Epithelial cell of proximal tubule (primary cell): ENCODE data around the gene CDKN2B. TPM values are rescaled to one million over a fixed set of nuclear protein-coding genes. Genes with fewer than 3 reads are reported as not detected.

Experiments
- DNase-seq: peaks from one replicate; pipeline ENCODE4 v3.0.0-alpha.2; 2011; ENCODE audit warnings: low read depth
- H3K4me3 ChIP-seq: 2 replicates; pipeline ENCODE4 v1.5.1; 2011; ENCODE audit warnings: low read depth, mild to moderate bottlenecking, low read length
- total RNA-seq: library from RNA; depleted of rRNA; stranded (reverse); fragments of >200 nt; gene quantifications from 2 replicates; pipeline ENCODE4 v1.2.3, GENCODE V29; 2015
- TF ChIP-seq, protein P1 (sequence below): conservative IDR thresholded peaks from 2 replicates; pipeline ENCODE4 v1.5.1; 2012; ENCODE audit warnings: low read depth, mild to moderate bottlenecking, low read length

Gene CDKN2B
- total RNA-seq, 1 donor from 2014 or later, result 25.9 TPM

DNA sequence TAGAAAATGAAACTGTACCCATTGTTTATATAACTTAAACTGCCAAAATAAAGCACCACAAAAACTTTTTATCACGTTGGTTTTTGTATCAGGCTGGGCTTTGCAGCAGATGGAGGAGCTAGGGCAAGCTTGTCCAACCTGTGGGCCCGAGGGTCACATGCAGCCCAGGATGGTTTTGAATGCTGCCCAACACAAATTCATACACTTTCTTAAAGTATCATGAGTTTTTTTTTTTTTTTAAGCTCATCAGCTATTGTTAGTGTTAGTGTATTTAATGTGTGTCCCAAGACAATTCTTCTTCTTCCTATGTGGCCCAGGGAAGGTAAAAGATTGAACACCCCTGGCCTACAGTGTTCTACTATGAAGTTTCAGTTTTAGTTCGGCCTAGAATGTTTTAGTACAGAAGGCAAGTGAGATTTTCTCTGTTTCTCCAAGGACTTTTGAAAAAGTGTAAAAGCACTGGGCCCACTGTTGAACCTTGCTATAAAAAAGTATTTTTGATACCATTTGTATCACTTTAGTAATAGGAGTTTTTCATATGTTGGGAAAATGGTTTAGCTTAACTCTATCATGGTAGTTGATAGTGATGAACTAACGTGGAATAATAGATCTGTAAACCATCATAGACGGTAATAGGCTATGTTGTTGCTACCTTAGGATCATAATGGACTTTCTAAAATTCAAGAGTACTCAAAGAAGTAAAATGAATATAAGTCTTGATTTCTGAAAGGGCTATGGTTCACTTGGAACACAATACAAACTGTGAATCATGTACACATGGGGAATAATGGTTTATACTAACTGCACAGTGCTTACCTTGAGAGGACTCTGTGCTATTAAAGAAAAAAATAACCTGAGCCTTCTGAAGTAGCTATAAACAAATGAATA lies 17.8 kb downstream of the CDKN2B start:
- TF ChIP-seq, protein P1, sequence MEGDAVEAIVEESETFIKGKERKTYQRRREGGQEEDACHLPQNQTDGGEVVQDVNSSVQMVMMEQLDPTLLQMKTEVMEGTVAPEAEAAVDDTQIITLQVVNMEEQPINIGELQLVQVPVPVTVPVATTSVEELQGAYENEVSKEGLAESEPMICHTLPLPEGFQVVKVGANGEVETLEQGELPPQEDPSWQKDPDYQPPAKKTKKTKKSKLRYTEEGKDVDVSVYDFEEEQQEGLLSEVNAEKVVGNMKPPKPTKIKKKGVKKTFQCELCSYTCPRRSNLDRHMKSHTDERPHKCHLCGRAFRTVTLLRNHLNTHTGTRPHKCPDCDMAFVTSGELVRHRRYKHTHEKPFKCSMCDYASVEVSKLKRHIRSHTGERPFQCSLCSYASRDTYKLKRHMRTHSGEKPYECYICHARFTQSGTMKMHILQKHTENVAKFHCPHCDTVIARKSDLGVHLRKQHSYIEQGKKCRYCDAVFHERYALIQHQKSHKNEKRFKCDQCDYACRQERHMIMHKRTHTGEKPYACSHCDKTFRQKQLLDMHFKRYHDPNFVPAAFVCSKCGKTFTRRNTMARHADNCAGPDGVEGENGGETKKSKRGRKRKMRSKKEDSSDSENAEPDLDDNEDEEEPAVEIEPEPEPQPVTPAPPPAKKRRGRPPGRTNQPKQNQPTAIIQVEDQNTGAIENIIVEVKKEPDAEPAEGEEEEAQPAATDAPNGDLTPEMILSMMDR, result no peak
- DNase-seq, result no peak
- peak overlapping the region; percentile 21 for H3K4me3 ChIP-seq

DNA sequence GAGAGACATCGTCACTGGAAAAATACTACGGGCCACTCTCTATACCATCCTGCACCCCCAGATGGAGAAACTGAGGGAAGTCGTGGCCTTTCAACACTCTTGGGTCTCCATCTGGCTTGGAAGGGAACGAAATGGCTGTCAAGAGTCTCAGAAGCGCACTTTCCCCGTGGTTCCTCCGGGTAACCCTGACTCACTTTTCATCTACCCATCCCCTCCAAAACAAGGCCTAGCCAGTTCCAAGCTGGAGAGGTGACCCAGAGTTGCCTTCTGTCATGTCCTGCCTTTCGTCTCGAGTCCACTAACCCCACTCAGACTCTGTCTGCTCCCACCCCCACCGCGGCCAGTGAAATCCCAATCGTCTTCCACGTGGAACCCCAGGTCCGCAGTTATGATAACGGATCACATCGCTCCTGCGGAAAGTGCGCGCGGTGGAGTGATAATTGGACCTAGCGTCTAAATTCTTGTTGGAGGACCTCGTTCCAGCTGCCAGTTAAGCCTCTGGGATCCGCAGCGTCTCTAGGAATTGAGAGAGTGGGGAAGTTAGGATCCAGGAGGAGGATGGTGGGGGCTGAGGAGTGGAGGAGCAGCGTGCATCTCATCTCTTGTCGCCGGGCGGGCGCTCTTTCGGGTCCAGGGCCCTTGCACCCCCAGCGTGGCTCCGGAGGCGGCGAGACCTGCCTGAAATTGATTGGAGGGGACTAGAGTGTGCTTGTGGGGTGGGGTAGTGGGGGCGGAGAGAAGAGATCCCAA lies 19.5 kb downstream of the CDKN2B start:
- DNase-seq, result no peak
- peak overlapping the region; percentile 16 for H3K4me3 ChIP-seq
- TF ChIP-seq, protein P1, result no peak

DNA sequence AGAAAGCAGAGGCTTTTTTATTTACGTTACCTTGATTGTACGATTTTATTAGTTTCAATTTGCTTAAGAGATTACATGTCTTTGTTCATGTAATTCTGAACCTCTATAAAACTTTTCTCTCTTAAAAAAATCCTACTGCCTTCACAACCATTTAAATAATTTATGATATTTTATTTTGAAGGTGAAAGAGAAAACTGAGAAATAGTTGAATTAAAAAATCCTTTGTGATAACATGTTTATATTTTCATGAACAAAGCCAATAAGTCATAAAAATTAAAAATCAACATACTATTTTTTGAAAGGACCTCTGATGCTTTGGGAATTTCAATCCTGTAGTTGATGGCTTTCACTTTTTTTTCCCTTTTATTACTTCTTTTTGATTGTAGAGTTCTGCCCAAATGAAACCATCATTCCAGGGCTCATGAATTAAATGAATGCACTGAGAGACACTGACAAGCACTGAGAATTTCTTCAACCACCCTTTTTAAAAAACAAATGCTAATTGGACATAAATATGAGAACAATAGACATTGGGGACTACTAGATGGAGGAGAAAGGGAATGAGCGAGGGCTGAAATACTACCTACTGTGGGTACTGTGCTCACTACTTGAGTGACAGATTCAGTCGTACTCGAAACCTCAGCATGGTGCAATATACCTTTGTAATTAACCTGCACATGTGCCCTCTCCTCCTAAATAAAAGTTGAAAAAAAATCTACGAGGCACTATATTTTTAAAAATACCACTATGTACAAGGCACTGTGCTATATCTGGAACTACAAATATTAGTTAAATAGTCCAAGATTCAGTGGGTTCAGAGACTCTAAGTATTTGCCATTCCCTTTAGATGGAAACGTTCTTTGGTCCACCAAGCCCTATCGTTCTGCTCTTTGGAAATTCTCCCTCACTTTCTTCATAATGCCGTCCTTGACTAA lies 20.8 kb downstream of the CDKN2B start:
- TF ChIP-seq, protein P1, result no peak
- H3K4me3 ChIP-seq, result no peak overlapping the region
- DNase-seq, result no peak

DNA sequence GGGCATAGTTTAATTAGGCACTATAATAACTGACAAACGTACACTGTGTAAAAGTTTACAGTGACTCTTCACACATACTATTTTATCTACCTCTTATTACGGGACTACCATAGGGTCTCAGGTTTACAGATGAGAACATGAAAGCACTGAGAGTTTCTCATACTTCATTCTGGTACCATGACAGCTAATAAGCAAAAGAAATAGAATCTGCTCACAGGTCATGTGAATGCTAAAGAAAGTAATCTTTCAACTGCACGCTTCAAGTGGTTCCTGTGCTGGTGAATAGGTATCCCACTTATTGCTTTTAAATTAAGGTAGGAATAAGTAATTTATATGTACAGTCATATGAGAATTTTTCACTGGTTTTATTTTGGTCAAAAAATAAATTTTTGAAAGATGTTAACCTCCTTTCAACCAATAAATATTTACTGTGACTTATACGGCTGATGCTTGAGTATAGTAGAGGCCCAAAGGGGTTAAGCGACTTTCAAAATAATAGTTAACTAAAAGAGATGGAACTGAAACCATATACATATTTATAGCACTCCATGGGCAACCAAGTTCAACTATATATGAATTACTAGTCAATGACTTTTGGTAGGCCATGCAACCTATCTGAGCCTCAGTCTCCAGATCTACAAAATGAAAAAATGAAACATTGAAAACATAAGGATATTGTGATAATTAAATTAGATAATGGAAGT lies 23.0 kb downstream of the CDKN2B start:
- TF ChIP-seq, protein P1, result no peak
- no peak for DNase-seq
- no peak overlapping the region for H3K4me3 ChIP-seq

DNA sequence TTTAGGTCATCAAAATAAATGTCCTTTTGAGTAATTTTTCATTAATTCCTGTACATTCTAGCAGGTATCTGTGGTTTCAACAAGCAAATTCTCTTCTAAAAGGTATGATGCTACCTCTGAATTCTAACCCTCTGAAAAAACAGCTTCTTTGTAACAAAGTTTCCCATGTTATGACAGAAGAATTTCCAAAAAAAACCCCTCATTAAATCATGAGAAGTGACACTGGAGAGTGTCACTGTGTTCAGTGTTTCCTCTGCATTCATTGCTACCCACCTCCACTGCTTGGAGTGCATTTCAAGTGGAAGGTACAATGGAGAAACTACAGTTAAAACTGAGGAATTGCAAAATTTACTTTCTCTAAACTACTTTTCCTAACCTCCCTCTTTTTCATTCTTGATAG lies 25.0 kb downstream of the CDKN2B start:
- TF ChIP-seq, protein P1, result no peak
- H3K4me3 ChIP-seq, result no peak overlapping the region
- no peak for DNase-seq

DNA sequence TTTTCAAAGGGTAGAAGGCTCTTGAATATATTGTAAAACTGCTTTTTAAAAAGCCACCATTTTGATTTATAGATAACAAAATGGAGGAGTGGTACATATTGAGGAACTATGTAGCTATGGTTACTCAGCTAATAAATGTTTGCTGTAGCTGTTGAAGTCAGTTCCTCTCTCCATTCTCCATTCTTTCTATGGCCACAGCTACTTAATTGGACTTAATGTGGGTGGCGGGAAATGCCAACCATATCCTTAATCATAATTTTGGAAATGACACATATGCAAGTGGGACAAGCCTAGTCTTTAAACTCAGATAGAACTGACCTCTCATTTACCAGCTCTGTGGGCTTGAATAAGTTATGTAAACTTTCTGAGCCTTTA lies 25.6 kb downstream of the CDKN2B start:
- DNase-seq, result no peak
- TF ChIP-seq, protein P1, result no peak

More for the DNA sequence above, 25.6 kb downstream of the CDKN2B start:
- no peak overlapping the region for H3K4me3 ChIP-seq
